ENCODE measurements around the gene CRISP2. TPM values are rescaled to one million over a fixed set of nuclear protein-coding genes. Genes with fewer than 3 reads are reported as not detected.

CRISP2 gene
- not detected in 2 replicates for total RNA-seq (ENCODE audit: low replicate concordance)

GRCh38 chr6:49713346-49713745 lies at the start of gene CRISP2:
Gene CRISP2, minus strand, starts transcription at chr6:49713543. Its CDS starts 4,347 bp downstream, at chr6:49709196.

GRCh38 chr6:49744259-49744658 lies 30.9 kb upstream of the CRISP2 start, which contains the start of gene CRISP3:
Gene CRISP3, minus strand, starts transcription at chr6:49744388. Its CDS starts 21 bp downstream, at chr6:49744367.

Other genes starting within 250 kb of the CRISP2 start
- gene GLYATL3, start 213.6 kb downstream of the CRISP2 start, total RNA-seq (ENCODE audit: low replicate concordance), result not detected in 2 replicates
- gene C6orf141, start 162.9 kb downstream of the CRISP2 start, total RNA-seq (ENCODE audit: low replicate concordance), result not detected in 2 replicates
- gene RHAG, start 76.7 kb downstream of the CRISP2 start, total RNA-seq (ENCODE audit: low replicate concordance), result not detected in 2 replicates
- gene CRISP3, start 30.8 kb upstream of the CRISP2 start, total RNA-seq (ENCODE audit: low replicate concordance), result not detected in 2 replicates
- gene PGK2, start 73.7 kb upstream of the CRISP2 start, total RNA-seq (ENCODE audit: low replicate concordance), result not detected in 2 replicates
- not detected in 2 replicates for gene CRISP1, start 153.0 kb upstream of the CRISP2 start, total RNA-seq (ENCODE audit: low replicate concordance)